ENCODE data around the gene ALPK3.

Gene ALPK3

DNA sequence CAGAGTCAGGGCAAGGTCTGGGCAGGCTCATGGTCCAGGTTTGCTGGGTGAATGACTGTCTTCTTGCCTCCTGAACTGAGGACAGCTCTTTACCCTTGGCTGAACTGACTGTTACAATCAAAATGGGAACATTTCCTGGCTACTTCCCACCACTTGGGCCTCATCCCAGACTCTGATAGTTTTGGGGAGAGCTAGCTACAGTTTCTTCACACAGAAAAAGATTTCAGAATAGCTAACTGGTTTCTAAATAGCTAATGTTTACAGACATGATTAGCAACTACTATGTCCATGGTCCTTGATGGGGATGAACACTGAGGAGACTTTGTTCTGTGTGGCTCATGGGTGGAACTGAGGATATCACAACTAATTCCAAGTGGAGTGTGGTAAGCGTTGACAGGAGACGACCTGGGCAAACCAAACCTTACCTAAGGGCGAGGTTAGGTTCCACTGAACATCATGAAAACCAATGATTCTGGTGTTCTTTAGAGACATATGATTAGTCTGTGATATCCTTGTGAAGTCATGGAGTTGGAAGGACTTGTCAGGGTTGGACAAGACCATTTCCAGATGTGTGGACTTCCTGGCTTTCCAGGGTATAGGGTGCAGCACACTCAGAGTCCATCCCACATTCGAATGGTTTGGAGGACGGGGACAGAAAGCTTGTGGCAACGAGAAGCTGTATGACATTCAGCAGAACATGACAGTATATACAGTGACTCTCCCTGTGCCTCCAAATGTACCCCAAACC, 7.3 kb downstream of the ALPK3 start:
- no peak for DNase-seq

DNA sequence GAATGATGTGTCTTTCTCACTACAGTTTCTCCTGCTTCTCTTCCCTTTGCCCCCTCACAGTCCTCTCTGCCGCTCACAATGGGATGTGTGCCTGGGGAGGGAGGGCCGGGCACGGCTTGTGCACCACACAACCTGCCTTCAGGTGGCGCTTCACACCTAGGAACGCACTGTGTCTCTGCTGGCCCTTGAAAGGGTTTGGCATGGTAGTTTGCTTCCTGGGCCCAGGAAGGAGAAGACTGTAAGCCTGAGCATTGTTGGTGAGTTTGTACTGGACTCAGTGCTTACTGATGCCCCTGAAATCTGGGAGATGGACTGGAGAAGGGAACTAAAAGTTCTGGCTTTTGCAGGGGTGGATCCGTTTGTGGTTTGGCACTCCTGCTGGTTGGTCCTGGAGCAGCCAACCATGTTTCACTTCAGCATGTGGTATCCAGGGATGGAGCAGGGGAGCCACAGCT, 9.2 kb downstream of the ALPK3 start:
- DNase-seq = peak; percentile 60

DNA sequence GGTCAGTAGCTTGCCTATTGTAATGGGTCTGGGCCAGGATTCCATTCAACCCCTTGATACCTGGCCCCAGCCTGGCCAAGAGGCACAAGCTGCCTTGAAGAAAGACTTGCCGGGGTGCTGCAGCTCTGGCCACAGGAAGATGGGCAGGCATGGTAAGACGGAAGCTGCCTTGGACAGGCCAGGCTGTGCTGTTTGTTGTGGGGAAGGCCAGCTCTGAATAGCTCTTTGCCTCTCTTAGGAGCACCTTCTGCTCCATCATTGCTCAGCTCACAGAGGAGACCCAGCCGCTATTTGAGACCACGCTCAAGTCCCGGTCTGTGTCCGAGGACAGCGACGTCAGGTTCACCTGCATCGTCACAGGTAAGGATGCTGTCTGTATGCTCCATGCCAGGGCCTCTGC, 10.1 kb downstream of the ALPK3 start:
- DNase-seq = no peak

DNA sequence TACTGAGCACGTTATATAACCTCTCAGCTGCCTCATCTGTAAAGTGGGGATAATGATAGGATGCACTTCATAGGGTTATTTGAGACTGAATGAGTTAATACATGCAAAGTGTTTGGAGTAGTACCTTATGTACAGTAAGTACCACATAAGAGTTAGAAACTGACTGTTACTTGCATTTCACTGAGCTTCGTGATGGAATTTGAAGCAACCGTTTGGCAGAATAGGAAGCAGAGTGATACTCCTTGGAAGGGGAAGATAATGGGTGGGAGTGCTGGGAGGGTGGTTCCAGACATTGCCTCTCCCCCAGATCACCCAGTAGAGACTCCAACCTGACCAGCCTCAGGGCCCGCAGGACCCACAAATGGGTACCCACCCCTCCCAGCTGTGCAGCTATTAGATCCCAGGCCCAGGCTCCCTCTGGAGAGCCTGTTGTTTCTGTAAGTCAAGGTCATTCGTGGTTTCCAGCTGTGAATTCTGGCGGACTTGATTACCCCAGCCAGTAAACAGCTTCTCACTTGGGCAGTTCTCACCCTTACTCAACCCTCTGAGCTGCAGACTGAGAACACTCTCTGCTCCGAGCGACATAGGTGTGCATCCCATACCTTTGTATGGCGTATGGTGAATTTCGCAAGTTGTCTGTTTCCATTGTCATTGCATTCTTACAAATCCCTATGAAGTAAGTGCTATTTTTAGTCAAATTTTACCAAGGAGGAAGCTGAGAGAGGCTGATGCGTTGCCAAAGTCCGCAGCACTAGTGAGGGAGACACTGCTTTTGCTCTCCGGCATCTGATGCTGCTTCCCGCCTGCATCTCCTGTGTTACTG, 11.1 kb downstream of the ALPK3 start:
- DNase-seq = no peak

DNA sequence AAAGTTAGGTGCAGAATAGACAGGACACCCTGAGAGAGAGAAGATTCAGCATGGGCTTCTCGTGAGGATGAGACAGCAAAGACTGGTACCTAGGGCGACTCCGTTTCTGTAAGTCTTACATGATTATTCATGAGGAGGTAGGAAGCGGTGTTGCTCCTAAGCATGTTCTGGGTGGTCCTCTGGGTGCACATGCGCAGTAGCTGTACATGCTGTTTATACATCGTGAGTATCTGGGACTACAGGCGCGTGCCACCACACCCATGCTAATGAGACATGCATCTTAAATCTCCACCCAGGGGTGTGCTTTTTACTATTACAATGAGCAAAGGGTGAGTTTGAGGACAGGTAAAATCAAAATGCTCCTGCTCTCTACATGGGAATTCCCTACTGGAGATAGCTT, 12.3 kb downstream of the ALPK3 start:
- no peak for DNase-seq

DNA sequence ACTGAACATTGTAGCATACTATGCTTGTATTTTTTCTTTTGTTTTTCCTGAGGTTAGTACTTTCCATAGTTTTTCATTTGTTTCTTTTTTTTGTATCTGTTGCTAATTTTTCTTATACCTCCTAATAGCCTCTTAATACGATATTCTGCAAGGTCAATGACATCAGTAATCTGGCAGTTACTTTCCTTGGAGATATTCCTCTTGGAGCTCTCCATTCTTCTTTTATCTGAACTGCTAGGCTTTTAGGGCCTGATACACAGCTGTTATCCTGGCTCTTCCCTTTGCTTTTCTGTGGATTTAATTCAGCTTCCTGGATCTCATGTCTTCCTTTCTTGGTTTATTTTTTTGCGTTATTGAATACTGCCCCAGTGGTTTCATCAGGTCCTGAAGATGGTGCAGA, 12.9 kb downstream of the ALPK3 start:
- no peak for DNase-seq

DNA sequence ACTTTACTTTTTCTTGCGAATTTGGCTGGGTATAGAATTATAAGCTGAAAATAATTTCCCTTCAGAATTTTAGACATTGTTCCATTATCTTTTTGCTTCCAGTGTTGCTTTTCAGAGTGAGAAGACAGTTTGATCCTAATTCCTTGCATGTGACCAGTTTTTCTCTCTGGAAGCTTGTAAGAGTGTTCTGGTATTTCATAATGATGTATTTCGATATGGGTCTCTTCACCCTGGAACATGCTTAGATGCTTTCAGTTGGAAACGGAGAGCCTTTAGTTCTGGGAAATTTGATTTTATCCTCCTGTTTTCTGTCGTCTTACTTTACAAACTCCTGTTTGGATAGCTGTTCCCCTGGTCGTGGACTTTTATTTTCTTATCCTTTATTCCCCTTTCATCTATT, 13.9 kb downstream of the ALPK3 start:
- no peak for DNase-seq

DNA sequence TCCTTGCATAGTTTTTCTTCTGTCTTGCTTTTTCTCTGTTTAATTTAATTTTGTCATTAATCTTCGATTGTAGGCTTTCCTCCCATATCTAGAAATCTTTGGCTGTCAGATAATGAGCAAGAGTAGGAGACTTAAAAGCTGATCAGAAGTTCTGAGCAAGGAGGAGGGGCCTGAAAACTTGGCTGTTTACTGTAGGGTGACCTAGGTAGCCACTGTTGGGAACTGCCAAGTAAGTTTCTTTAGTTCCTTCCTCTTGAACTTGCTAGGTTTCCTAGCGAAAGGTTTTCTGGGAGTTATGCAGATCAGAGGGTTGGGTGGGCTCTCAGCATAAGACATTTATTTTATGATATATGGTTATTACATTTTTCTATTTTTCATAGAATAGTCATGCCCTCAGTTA, 14.5 kb downstream of the ALPK3 start:
- DNase-seq = no peak

DNA sequence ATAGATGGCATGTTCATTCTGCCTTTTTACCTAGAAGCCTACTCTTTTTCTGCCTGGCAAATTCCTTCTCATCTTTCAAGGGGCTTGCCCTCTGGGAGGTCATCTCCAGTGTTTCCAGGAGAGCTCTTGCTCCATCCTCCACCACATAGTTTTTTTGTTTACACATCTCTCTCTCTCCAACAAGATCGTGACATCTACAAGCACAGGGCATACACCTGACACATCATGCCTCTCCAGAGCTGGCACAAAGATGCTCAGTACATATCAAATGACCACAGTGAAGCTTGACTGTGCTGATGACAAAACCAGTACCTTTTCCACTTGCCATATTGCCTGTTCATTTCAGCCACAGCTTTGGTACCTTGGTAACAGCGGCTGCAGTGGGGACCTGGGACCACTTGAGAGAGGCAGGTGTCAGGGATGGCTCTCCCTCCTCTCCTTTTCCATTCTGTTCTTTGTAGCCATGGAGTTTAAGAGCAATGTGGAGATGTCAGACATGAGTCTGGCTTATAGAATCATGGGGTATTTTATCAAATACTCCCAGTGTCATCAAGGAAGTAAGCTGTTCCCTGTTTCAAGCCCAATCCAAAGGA, 15.4 kb downstream of the ALPK3 start:
- DNase-seq = peak; percentile 67

DNA sequence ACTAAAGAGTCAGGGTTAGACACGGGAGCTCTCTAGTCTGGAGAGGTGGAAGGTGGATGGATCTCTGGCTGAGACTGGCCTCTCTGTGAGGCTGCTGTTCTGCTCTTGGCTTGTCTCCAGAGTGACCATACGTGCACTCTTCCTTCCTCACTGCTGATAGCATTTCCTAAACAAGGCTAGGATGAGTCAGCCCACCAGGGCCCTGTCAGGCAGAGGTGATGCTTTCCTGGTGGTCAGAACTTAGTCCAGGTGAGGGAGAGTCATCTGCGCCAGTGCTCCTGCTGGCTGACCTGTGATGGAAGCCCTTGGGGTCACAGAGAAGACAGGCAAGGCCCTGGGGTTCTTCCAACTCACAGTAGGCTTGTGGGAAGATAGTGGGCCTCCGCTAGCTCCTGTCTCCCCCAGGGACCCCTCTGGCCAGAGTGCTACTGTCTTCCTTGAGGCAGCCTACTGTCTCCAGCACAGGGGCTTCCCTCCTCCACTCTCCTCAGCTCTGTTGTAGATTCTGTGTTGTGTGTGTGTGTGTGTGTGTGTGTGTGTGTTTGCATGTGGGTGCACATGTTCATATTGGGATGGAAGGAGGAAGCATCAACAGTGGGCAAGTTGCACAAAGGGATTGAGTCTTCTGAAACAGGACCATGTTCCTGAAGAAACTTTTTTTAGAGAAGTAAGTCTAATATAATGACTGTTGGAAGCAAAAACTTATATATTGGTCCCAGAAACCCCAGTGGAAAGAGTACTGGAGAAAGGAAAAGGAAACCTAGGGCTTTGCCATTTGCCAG, 16.5 kb downstream of the ALPK3 start:
- peak; percentile 28 for DNase-seq

DNA sequence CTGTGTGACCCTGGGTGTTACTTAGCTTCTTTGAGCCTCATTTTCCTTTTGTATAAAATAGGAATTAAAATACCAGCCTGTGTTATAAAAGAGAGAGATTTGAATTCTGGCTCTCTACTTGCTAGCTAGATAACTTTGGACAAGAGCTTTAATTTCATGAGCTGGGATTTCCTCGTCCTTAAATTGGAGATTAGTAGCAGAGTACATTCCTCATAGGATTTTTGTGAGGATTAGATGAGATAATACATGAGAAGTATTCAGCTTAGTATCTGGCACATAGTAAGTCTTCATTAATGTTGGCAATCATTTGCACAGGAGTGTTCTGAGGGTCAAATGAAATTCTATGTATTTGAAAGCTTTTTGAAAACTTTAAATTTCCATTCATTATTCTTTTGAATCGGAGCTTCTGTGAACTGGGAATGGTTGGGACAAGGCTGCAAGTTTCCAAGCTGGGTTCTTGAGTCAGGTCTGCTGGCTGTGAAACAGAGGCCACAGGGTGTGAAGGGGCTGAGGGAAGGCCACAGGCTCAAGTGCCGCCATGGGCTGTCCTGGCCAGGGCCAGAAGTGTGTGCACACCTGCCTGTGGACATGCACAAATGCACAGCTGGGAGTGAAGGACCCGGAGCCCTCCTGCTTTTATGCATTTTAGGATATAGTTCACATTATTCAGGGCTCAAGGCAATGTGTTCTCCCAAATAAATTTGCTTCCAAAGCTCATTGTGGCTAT, 17.2 kb downstream of the ALPK3 start:
- peak; percentile 83 for DNase-seq

DNA sequence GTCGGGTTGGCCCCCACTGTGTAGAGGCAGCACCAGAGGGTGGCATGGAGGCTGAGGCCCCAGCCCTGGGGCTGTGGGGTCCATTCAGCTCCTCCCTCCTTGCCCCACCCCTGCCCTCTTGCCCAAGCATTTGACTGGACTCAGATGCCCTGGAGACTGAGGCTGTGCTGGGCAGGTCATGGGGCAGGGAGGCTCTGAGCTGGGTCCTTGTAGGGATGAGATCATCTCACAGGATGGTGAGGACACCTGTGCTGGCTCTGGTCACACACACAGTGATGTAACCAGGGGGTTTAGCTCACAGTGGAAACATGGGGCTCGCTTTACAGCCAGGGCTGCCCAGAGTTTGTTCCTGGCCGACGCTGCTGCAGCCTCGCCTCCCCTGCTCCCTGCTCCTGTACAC, 17.8 kb downstream of the ALPK3 start:
- DNase-seq = peak; percentile 84

DNA sequence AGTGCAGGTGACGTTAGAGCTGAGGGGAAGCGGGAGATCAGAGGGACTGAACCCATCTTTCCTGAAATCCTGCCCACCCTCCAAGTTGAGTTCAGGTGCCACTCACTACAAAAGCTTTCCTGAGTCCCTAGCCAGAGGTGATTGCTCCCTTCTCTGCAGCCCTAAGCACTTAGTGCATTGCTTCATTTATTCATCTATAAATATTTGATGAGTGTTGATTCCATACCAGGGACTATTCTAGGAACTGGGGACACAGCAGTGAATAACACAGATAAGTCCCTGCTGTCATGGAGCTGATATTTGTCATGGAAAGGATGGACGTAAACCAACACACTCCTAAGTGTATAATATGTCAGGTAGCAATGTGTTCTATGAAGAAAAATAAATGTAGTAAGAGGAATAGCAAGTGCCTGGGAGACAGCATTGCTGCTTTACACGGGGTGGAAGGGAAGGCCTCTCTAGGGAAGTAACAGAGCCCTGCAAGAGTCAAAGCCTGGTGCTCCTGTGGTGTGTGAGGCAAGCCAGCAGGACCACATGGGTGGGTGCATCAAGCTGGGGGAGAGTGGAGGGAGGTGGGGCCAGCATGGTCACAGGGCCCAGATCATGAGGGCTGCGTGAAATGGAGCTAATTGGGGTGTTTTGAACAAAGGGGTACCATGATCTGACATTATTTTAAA, 18.6 kb downstream of the ALPK3 start:
- no peak for DNase-seq

DNA sequence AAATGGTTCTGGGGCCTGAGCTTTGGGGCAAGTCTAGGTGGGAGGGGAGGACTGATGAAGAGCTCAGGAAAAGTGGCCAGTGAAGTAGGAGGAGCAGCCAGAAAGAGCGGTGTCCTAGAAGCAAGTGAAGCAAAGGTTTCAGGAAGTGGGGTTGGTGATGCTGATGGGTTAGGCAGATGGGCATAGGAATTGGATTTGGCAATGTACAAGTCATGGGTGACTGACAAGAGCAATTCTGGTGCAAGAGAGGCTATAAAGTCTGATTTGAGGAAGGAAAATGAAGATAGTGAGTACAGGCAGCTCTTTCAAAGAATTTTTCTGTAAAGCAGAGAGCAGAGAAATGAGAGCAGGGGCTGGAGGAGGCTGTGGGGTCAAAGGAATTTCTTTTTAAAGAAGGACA, 19.7 kb downstream of the ALPK3 start:
- no peak for DNase-seq

DNA sequence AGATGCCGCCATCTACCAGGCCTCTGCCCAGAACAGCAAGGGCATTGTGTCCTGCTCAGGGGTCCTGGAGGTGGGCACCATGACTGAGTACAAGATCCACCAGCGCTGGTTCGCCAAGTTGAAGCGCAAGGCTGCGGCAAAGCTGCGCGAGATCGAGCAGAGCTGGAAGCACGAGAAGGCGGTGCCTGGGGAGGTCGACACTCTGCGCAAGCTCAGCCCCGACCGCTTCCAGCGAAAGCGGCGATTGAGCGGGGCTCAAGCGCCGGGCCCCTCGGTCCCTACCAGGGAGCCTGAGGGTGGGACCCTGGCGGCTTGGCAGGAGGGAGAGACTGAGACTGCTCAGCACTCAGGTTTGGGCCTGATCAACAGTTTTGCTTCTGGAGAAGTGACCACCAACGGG, 22.6 kb downstream of the ALPK3 start:
- no peak for DNase-seq

DNA sequence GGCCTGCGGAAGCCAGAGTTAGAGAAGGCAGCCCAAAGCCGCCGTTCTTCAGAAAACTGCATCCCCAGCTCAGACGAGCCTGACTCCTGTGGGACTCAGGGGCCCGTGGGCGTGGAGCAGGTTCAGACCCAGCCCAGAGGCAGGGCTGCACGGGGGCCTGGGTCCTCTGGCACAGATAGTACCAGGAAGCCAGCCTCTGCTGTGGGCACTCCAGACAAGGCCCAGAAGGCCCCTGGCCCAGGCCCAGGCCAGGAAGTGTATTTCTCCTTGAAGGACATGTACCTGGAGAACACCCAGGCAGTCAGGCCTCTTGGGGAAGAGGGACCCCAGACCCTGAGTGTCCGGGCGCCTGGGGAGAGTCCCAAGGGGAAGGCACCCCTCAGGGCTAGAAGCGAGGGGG, 23.1 kb downstream of the ALPK3 start:
- DNase-seq = no peak

DNA sequence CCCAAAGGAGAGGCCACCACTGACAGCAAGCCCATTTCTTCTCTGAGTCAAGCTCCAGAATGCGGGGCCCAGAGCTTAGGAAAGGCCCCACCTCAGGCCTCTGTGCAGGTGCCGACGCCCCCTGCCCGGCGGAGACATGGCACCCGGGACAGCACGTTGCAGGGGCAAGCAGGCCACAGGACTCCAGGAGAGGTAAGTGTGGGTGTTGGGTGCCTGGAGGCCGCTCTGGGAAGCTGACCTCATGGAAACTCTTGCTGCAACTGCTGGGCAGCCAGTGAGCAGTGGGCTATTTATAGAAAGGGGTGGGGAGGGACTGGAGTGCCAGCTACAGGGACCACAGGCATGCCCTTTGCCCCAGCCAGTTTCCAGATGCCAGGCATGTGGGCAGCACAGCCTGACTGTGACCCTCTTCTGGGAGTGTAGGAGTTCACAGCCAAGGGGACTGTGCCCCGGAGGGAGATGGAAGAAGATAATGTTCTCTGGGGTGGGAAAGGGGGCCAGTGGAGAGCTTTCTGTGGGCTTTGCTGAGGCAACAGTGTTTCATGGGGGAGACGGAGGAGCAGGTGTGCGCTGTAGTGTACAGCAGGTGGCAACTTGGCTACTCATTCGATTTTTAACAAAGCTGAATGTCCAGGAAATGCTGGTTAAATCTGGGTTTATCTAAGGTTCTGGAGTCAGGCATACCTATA, 23.7 kb downstream of the ALPK3 start:
- DNase-seq = peak; percentile 61

DNA sequence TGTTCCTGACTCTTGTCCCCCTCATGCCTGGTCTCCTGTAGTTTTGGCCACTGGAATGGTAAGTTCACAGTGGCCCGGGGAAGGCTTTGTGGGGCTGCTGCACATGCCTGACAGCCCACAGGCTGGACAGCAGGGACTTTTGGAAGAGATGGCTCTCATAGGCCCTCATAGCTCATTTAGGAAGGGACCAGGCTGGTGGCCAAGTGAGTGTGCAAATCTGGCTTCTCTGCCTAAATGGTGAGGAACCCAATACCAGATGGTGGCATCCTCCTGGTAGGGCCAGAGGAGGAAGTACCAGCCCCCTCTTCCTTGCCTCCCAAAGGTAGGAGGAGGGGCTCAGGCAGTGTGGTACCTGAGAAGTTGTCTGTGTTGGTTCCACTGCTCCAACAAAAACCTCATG, 25.6 kb downstream of the ALPK3 start:
- no peak for DNase-seq

DNA sequence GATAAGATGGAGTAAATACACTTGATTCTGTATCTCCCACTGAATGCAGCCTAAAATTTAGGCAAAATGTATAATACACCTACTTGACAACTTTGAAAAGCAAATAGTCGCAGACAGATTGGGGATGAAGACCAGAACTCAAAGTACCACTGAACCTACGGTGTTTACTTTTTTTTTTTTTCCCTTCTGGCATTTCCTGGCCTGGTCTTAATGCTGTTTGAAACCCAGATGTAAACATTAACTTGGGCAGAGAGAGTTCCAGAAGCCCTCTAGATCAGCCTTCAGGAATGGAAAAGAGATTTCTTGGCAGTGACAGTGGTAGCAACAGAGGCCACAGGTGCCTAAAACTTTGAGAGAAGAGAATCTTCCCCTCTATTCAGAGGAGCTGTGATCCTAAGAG, 27.8 kb downstream of the ALPK3 start:
- DNase-seq = no peak

DNA sequence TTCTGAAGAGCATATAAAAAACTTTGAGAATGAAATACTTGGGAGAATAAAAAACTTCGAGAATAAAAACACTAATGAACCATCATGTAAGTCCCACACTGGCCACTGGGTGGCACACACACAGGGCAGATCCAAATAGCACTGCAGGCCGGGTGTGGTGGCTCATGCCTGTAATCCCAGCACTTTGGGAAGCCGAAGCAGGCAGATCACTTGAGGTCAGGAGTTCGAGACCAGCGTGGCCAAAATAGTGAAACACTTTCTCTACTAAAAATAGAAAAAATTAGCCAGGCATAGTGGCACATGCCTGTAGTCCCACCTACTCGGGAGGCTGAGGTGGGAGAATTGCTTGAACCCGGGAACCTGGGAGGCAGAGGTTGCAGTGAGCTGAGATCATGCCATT, 28.5 kb downstream of the ALPK3 start:
- DNase-seq = peak; percentile 74

DNA sequence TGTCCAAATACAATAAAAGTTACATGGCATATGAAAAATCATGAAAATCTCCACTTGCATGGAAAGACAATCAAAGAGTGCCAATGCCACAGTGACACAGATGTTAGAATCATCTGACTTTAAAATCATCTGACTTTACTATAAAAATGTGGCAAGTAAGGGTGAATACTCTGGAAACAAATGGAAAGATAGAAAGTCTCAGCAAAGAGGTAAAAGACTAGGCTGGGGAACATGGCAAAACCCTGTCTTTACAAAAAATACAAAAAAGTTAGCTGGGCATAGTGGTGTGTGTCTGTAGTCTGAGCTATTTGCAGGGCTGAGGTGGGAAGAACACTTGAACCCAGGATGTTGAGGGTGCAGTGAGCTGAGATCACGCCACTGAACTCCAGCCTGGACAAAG, 29.1 kb downstream of the ALPK3 start:
- DNase-seq = no peak

Data from DMS53 (cell line).